Measurements from ENCODE around the gene PDLIM1.

PDLIM1 gene

GRCh38 chr10:95263864-95264226, 27.0 kb downstream of the PDLIM1 start:
- DNase-seq (ENCODE audit: low read depth): no peak

GRCh38 chr10:95262763-95263518, 27.9 kb downstream of the PDLIM1 start:
- DNase-seq (ENCODE audit: low read depth): no peak

GRCh38 chr10:95261926-95262325, 28.9 kb downstream of the PDLIM1 start:
- no peak for DNase-seq (ENCODE audit: low read depth)

- no peak for DNase-seq (ENCODE audit: low read depth)
Observed at GRCh38 chr10:95260909-95261552, 29.8 kb downstream of the PDLIM1 start.

GRCh38 chr10:95260397-95260881, 30.4 kb downstream of the PDLIM1 start:
- peak; percentile 83 for DNase-seq (ENCODE audit: low read depth)

GRCh38 chr10:95257849-95258248, 33.0 kb downstream of the PDLIM1 start:
- DNase-seq (ENCODE audit: low read depth): no peak

GRCh38 chr10:95256268-95256667, 34.5 kb downstream of the PDLIM1 start:
- no peak for DNase-seq (ENCODE audit: low read depth)

- no peak for DNase-seq (ENCODE audit: low read depth)
Observed at GRCh38 chr10:95254629-95255028, 36.2 kb downstream of the PDLIM1 start.

GRCh38 chr10:95253686-95254085, 37.1 kb downstream of the PDLIM1 start:
- DNase-seq (ENCODE audit: low read depth): no peak

GRCh38 chr10:95253007-95253406, 37.8 kb downstream of the PDLIM1 start:
- no peak for DNase-seq (ENCODE audit: low read depth)

GRCh38 chr10:95250856-95251255, 39.9 kb downstream of the PDLIM1 start:
- no peak for DNase-seq (ENCODE audit: low read depth)

GRCh38 chr10:95249467-95249866, 41.3 kb downstream of the PDLIM1 start:
- DNase-seq (ENCODE audit: low read depth): no peak

- DNase-seq (ENCODE audit: low read depth): no peak
Observed at GRCh38 chr10:95248989-95249388, 41.8 kb downstream of the PDLIM1 start.

- no peak for DNase-seq (ENCODE audit: low read depth)
Observed at GRCh38 chr10:95247881-95248583, 42.8 kb downstream of the PDLIM1 start.

- peak; percentile 75 for DNase-seq (ENCODE audit: low read depth)
Observed at GRCh38 chr10:95247200-95247880, 43.5 kb downstream of the PDLIM1 start.

GRCh38 chr10:95246582-95247051, 44.2 kb downstream of the PDLIM1 start:
- no peak for DNase-seq (ENCODE audit: low read depth)

GRCh38 chr10:95245425-95246055, 45.3 kb downstream of the PDLIM1 start:
- no peak for DNase-seq (ENCODE audit: low read depth)

- DNase-seq (ENCODE audit: low read depth): no peak
Observed at GRCh38 chr10:95244152-95244551, 46.7 kb downstream of the PDLIM1 start.

GRCh38 chr10:95243318-95243617, 47.5 kb downstream of the PDLIM1 start:
- DNase-seq (ENCODE audit: low read depth): no peak

- DNase-seq (ENCODE audit: low read depth): no peak
Observed at GRCh38 chr10:95242581-95243317, 48.1 kb downstream of the PDLIM1 start.

- DNase-seq (ENCODE audit: low read depth): no peak
Observed at GRCh38 chr10:95241533-95241932, 49.3 kb downstream of the PDLIM1 start.

Data from GM04503 (cell line).